Adipocyte (in vitro differentiated cells): ENCODE data around the gene XPR1.

Experiments
- DNase-seq: peaks from one replicate; pipeline ENCODE4 v3.0.0-alpha.2; 2015; ENCODE audit warnings: low read depth
- H3K27me3 ChIP-seq: replicated peaks from 2 replicates; pipeline ENCODE4 v1.7.0; 2013; ENCODE audit warnings: mild to moderate bottlenecking, low read length, moderate library complexity; ENCODE audit not compliant: control insufficient read depth, insufficient read depth
- H3K36me3 ChIP-seq: 2 replicates; pipeline ENCODE4 v1.7.0; 2013; ENCODE audit warnings: low read length, mild to moderate bottlenecking, moderate library complexity; ENCODE audit not compliant: control insufficient read depth, insufficient read depth, severe bottlenecking
- H3K4me1 ChIP-seq: 2 replicates; pipeline ENCODE4 v1.7.0; 2013; ENCODE audit warnings: mild to moderate bottlenecking, low read length, moderate library complexity; ENCODE audit not compliant: control insufficient read depth, insufficient read depth
- H3K4me3 ChIP-seq: 2 replicates; pipeline ENCODE4 v1.7.0; 2013; ENCODE audit warnings: mild to moderate bottlenecking, low read length, moderate library complexity
- H3K9ac ChIP-seq: 2 replicates; pipeline ENCODE4 v1.7.0; 2013; ENCODE audit warnings: mild to moderate bottlenecking, low read length, moderate library complexity
- H3K9me3 ChIP-seq: 2 replicates; pipeline ENCODE4 v1.7.0; 2013; ENCODE audit warnings: mild to moderate bottlenecking, low read length, moderate library complexity; ENCODE audit not compliant: control insufficient read depth

Gene XPR1

GRCh38 chr1:180921386-180921785 is 289.6 kb downstream of the XPR1 start:
- peaks cover 10% of the 10 kb centered on the region for H3K4me1 ChIP-seq
- H3K4me3 ChIP-seq, result no peak overlapping the region
- H3K36me3 ChIP-seq, result peaks cover 11% of the 10 kb centered on the region
- DNase-seq, result no peak
- H3K27me3 ChIP-seq, result no peaks in the 10 kb centered on the region
- no peaks in the 10 kb centered on the region for H3K9me3 ChIP-seq
- no peak overlapping the region for H3K9ac ChIP-seq

GRCh38 chr1:180921891-180922630 is 290.2 kb downstream of the XPR1 start:
- no peak for DNase-seq
- Histone ChIP-seq H3K4me3 (no peak overlapping the region), H3K27me3 (no peaks in the 10 kb centered on the region), H3K9ac (no peak overlapping the region), H3K4me1 (peaks cover 17% of the 10 kb centered on the region), H3K9me3 (no peaks in the 10 kb centered on the region), H3K36me3 (peaks cover 5% of the 10 kb centered on the region)

- Histone ChIP-seq H3K4me1 (peaks cover 17% of the 10 kb centered on the region), H3K36me3 (peaks cover 5% of the 10 kb centered on the region), H3K4me3 (no peak overlapping the region), H3K9me3 (no peaks in the 10 kb centered on the region), H3K27me3 (no peaks in the 10 kb centered on the region), H3K9ac (no peak overlapping the region)
- DNase-seq, result no peak
These were observed 290.8 kb downstream of the XPR1 start for GRCh38 chr1:180922631-180923015.

GRCh38 chr1:180923021-180923841 is 291.4 kb downstream of the XPR1 start:
- no peaks in the 10 kb centered on the region for H3K9me3 ChIP-seq
- DNase-seq, result no peak
- H3K4me1 ChIP-seq, result peaks cover 17% of the 10 kb centered on the region
- H3K4me3 ChIP-seq, result no peak overlapping the region
- no peaks in the 10 kb centered on the region for H3K27me3 ChIP-seq
- H3K9ac ChIP-seq, result no peak overlapping the region
- peaks cover 5% of the 10 kb centered on the region for H3K36me3 ChIP-seq

- Histone ChIP-seq H3K9ac (no peak overlapping the region), H3K4me3 (no peak overlapping the region), H3K9me3 (no peaks in the 10 kb centered on the region), H3K36me3 (peaks cover 2% of the 10 kb centered on the region), H3K27me3 (no peaks in the 10 kb centered on the region), H3K4me1 (peaks cover 17% of the 10 kb centered on the region)
- DNase-seq, result no peak
These were observed 292.1 kb downstream of the XPR1 start for GRCh38 chr1:180923887-180924286.

- H3K4me1 ChIP-seq, result peaks cover 17% of the 10 kb centered on the region
- H3K36me3 ChIP-seq, result peaks cover 10% of the 10 kb centered on the region
- H3K27me3 ChIP-seq, result no peaks in the 10 kb centered on the region
- no peak overlapping the region for H3K4me3 ChIP-seq
- no peak for DNase-seq
- no peaks in the 10 kb centered on the region for H3K9me3 ChIP-seq
- H3K9ac ChIP-seq, result no peak overlapping the region
These were observed 293.1 kb downstream of the XPR1 start for GRCh38 chr1:180924939-180925338.

- DNase-seq, result no peak
- no peaks in the 10 kb centered on the region for H3K9me3 ChIP-seq
- no peaks in the 10 kb centered on the region for H3K27me3 ChIP-seq
- H3K9ac ChIP-seq, result no peak overlapping the region
- no peak overlapping the region for H3K4me3 ChIP-seq
- peaks cover 10% of the 10 kb centered on the region for H3K36me3 ChIP-seq
- H3K4me1 ChIP-seq, result peaks cover 17% of the 10 kb centered on the region
These were observed 293.7 kb downstream of the XPR1 start for GRCh38 chr1:180925471-180926051.

- H3K4me1 ChIP-seq, result peaks cover 18% of the 10 kb centered on the region
- H3K9ac ChIP-seq, result peak overlapping the region; percentile 49
- no peaks in the 10 kb centered on the region for H3K9me3 ChIP-seq
- H3K36me3 ChIP-seq, result peaks cover 10% of the 10 kb centered on the region
- no peak overlapping the region for H3K4me3 ChIP-seq
- peak; percentile 65 for DNase-seq
- no peaks in the 10 kb centered on the region for H3K27me3 ChIP-seq
These were observed 294.6 kb downstream of the XPR1 start for GRCh38 chr1:180926164-180926981.

- Histone ChIP-seq H3K4me1 (peaks cover 22% of the 10 kb centered on the region), H3K36me3 (peaks cover 10% of the 10 kb centered on the region), H3K9me3 (no peaks in the 10 kb centered on the region), H3K9ac (no peak overlapping the region), H3K27me3 (no peaks in the 10 kb centered on the region), H3K4me3 (no peak overlapping the region)
- DNase-seq, result no peak
These were observed 295.5 kb downstream of the XPR1 start for GRCh38 chr1:180927348-180927747.

GRCh38 chr1:180927841-180928240 is 296.0 kb downstream of the XPR1 start:
- Histone ChIP-seq H3K4me1 (peaks cover 24% of the 10 kb centered on the region), H3K9ac (no peak overlapping the region), H3K36me3 (peaks cover 10% of the 10 kb centered on the region), H3K4me3 (no peak overlapping the region), H3K27me3 (no peaks in the 10 kb centered on the region), H3K9me3 (no peaks in the 10 kb centered on the region)
- no peak for DNase-seq
